Skeletal muscle tissue (tissue), 4 donors: ENCODE results near the gene POFUT2. TPM values are rescaled to one million over a fixed set of nuclear protein-coding genes. Genes with fewer than 3 reads are reported as not detected.

Experiments
- H3K27ac ChIP-seq: one replicate; pipeline ENCODE4 v1.7.0; 2013; ENCODE audit warnings: mild to moderate bottlenecking, low read depth, low read length, inconsistent platforms
- H3K27me3 ChIP-seq, 3 donors: one replicate each; pipeline ENCODE4 v1.7.0; 2013; ENCODE audit warnings: low read length in 3 of 3; ENCODE audit not compliant: control insufficient read depth in 3 of 3, insufficient read depth in 3 of 3
- H3K36me3 ChIP-seq, 3 donors: one replicate each; pipeline ENCODE4 v1.7.0; 2013; ENCODE audit warnings: low read length in 3 of 3; ENCODE audit not compliant: control insufficient read depth in 3 of 3, insufficient read depth in 3 of 3
- H3K4me1 ChIP-seq, 3 donors: one replicate each; pipeline ENCODE4 v1.7.0; 2013; ENCODE audit warnings: low read length in 3 of 3, mild to moderate bottlenecking in 3 of 3; ENCODE audit not compliant: control insufficient read depth in 3 of 3, insufficient read depth in 3 of 3
- H3K4me3 ChIP-seq, 3 donors: one replicate each; pipeline ENCODE4 v1.7.0; 2013; ENCODE audit warnings: low read length in 3 of 3
- H3K9ac ChIP-seq, 3 donors: one replicate each; pipeline ENCODE4 v1.7.0; 2013; ENCODE audit warnings: low read length in 3 of 3, mild to moderate bottlenecking in 3 of 3, moderate library complexity in 2 of 3, low read depth in 1 of 3
- H3K9me3 ChIP-seq, 3 donors: one replicate each; pipeline ENCODE4 v1.7.0; 2013; ENCODE audit warnings: low read length in 3 of 3; ENCODE audit not compliant: control insufficient read depth in 3 of 3
- total RNA-seq: library from RNA; depleted of rRNA; stranded (reverse); fragments of >200 nt; gene quantifications from one replicate; pipeline ENCODE4 v1.2.3, GENCODE V29; 2014
- donor health status: Osteomylitis.

Gene POFUT2
- total RNA-seq, 1 donor from 2014 or later, result 18.3 TPM

DNA sequence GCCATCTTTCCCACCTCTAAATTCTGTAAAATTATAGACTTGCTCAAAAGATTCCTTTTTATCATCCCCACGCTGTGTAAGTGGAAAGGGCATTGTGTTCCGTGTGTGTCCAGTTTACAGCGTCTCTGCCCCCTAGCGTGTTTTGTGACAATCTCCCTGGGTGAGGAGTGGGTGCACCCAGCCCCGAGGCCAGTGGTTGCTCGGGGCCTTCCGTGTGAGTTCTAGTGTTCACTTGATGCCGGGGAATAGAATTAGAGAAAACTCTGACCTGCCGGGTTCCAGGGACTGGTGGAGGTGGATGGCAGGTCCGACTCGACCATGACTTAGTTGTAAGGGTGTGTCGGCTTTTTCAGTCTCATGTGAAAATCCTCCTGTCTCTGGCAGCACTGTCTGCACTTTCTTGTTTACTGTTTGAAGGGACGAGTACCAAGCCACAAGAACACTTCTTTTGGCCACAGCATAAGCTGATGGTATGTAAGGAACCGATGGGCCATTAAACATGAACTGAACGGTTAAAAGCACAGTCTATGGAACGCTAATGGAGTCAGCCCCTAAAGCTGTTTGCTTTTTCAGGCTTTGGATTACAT is 61.9 kb downstream of the POFUT2 start:
- Histone ChIP-seq H3K27ac (no peak overlapping the region), H3K4me1 (peaks cover 0 to 12% (median 2%) of the 10 kb centered on the region in 3 donors), H3K9me3 (no peaks in the 10 kb centered on the region), H3K9ac (no peak overlapping the region), H3K4me3 (no peak overlapping the region), H3K27me3 (peaks cover 0 to 18% (median 6%) of the 10 kb centered on the region in 3 donors), H3K36me3 (peaks cover 22 to 26% (median 23%) of the 10 kb centered on the region in 3 donors)

DNA sequence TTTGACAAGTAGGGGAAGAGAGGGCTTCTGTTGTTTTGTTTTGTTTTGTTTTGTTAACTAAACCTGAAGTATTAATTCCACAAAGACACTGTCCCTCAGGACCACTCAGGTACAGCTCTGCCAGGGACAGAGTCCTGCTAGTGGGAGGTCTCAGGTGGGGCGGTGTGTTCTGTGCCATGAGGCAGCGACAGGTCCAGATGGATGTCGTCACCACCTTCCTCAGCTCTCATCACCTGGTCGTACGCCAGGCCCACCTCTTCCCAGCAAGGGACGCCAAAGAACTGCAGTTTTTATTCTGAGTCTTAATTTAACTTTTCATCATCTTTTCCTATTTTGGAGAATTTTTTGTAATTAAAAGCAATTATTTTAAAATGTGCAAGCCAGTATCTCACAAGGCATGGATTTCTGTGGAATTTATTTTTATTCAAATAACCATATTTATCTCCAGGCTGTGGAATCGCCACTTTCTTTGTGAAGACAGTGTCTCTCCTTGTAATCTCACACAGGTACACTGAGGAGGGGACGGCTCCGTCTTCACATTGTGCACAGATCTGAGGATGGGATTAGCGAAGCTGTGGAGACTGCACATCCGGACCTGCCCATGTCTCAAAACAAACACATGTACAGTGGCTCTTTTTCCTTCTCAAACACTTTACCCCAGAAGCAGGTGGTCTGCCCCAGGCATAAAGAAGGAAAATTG is 62.5 kb downstream of the POFUT2 start:
- peaks cover 0 to 18% (median 6%) of the 10 kb centered on the region in 3 donors for H3K27me3 ChIP-seq
- no peak overlapping the region for H3K9ac ChIP-seq
- peaks cover 0 to 12% (median 2%) of the 10 kb centered on the region in 3 donors for H3K4me1 ChIP-seq
- H3K4me3 ChIP-seq, result no peak overlapping the region
- no peaks in the 10 kb centered on the region for H3K9me3 ChIP-seq
- no peak overlapping the region for H3K27ac ChIP-seq
- peaks cover 28 to 33% (median 29%) of the 10 kb centered on the region in 3 donors for H3K36me3 ChIP-seq

DNA sequence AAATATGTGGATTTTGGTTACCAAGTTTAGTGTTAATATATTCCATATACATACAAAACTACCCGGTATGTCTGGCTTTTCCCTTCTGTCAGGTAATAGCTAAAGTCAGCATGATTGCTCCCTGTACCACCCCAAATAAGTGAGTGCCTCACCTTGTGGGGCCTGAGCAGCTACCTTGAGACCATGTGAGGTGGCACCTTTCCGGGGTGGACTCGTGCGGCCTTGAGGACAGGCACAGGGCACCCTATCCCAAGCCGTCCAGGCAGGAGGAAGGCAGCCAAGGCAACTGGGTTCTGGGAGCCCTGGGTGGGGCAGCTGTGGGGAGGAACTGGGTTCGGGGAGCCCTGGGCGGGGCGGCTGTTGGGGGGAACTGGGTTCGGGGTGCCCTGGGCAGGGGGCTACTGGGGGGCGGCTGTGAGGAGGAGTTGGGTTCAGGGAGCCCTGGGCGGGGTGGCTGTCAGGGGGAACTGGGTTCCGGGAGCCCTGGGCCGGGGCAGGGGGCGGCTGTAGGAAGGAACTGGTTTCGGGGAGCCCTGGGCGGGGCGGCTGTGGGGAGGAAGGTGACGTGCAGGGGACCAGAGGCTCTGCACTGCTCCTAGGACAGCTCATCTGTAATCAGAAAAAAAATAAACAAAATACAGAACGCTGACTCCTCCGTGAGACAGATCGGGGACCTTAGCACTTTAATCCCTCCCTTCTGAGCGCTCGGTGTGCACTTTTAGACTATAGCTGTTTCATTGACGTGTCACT is 63.3 kb downstream of the POFUT2 start:
- Histone ChIP-seq H3K36me3 (peaks cover 28 to 33% (median 29%) of the 10 kb centered on the region in 3 donors), H3K9me3 (no peaks in the 10 kb centered on the region), H3K9ac (no peak overlapping the region), H3K4me1 (peaks cover 2 to 12% (median 3%) of the 10 kb centered on the region in 3 donors), H3K4me3 (no peak overlapping the region), H3K27me3 (peaks cover 0 to 18% (median 6%) of the 10 kb centered on the region in 3 donors), H3K27ac (no peak overlapping the region)

DNA sequence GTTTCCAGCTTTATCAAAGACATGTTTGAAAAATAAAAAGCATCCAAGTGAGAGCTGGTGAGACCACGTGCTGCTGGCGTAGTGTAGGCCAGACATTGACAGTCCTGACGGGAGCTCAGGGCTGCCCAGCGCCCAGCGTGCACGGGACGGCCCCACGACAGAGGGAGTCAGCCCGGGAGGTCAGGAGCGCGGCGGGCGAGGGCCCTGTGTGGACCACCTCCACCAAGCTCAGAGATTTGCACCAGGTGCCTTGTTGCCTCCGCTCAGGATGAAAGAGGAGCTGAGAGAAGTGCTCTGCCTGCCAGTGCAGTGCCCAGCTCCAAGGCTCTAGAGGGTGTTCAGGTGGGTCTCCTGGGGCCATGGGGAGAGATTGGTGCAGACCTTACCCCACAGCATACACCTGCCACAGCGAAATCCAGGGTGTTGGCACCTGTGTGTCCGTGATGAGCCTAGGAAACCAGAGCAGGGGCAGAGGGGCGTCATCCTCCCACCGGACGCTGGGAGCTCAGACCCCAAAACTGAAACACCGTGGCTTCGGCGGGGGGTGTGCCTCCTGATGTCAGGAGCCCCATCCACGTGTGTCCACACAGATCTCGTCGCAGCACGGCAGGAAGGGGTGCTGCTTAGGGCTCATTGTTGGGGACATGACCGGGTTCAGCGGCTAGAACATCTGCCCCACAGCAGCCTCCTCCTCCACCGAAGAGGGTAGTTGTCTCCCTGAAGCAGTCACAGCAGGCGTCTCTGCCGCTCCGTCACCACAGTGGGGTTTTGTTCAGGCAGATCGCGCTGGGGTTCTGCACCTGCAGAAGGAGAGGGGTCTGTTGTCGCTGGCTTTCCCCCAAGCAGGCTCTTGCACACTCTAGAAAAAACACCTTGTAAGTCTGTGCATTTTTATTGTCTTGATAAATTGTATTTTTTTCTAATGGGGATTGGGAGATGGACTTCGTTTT is 64.2 kb downstream of the POFUT2 start:
- no peak overlapping the region for H3K4me3 ChIP-seq
- peaks cover 2 to 11% (median 3%) of the 10 kb centered on the region in 3 donors for H3K4me1 ChIP-seq
- H3K36me3 ChIP-seq, result peaks cover 29 to 33% (median 31%) of the 10 kb centered on the region in 3 donors
- H3K27ac ChIP-seq, result no peak overlapping the region
- no peaks in the 10 kb centered on the region for H3K9me3 ChIP-seq
- no peak overlapping the region for H3K9ac ChIP-seq
- peaks cover 0 to 16% (median 4%) of the 10 kb centered on the region in 3 donors for H3K27me3 ChIP-seq

DNA sequence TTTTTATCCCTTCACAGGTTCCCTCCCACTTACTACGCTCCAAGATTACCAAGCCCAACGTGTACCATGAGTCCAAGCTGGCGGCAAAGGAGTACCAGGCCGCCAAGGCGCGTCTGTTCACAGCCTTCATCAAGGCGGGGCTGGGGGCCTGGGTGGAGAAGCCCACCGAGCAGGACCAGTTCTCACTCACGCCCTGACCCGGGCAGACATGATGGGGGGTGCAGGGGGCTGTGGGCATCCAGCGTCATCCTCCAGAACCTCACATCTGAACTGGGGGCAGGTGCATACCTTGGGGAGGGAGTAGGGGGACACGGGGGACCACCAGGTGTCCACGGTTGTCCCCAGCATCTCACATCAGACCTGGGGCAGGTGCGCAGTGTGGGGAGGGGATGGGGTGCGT is 65.7 kb downstream of the POFUT2 start:
- Histone ChIP-seq H3K27me3 (peaks cover 0 to 3% (median 0%) of the 10 kb centered on the region in 3 donors), H3K9me3 (no peaks in the 10 kb centered on the region), H3K9ac (no peak overlapping the region), H3K27ac (no peak overlapping the region), H3K4me3 (no peak overlapping the region), H3K4me1 (peaks cover 0 to 3% (median 2%) of the 10 kb centered on the region in 3 donors), H3K36me3 (peaks cover 29 to 36% (median 33%) of the 10 kb centered on the region in 3 donors)

DNA sequence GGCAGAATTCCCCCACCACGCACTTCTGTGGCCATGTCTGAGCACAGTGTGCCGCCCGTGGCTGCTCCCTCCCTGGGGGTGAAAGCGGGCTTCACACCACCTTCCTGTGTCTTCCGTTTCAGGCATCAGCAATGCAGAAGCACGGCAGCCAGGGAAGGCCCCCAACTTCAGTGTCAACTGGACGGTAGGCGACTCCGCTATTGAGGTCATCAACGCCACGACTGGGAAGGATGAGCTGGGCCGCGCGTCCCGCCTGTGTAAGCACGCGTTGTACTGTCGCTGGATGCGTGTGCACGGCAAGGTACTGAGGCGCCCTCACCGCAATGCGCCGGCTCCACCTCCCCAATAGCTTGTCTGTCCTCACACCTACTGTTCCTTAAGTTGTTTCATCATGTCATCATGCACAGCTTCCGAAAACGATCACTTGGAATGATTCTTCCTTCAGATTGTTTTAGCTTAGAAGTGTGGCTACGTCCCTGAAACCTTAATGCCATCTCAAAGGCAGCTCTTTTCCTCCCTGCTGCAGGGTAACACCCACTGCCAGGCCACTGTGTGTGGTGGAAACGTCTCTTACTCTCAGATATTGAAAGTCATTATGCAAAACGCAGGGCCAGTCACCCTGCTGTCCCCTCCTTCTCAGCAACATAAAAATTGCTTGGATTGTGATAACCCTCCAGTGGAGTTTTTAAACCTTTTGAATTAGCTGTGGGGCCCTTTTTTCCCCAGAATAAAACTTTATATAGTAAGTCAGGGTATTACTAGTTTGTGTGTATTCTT is 66.8 kb downstream of the POFUT2 start:
- H3K36me3 ChIP-seq, result peaks cover 29 to 36% (median 33%) of the 10 kb centered on the region in 3 donors
- H3K4me3 ChIP-seq, result no peak overlapping the region
- no peaks in the 10 kb centered on the region for H3K9me3 ChIP-seq
- H3K9ac ChIP-seq, result no peak overlapping the region
- H3K27ac ChIP-seq, result no peak overlapping the region
- peaks cover 0 to 3% (median 0%) of the 10 kb centered on the region in 3 donors for H3K4me1 ChIP-seq
- no peaks in the 10 kb centered on the region for H3K27me3 ChIP-seq

DNA sequence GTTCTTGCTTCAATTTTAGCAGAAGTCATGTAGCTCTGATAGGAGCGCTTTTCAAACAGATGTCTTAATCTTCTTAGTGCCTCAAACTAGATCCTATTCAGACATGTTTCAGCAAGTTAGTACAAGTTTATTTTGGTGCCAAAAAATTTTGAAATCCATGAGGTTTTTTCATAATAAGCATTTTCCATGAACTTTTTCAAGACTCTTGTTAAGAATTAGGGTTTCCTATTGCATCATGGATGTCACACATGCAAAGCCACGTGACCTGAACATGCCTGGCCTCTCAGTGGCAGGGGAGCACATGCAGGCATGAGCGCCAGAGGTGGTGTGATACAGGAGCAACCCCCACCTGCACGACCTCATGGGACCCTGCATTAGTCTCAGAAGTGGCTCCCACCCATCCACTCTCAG is 67.6 kb downstream of the POFUT2 start:
- Histone ChIP-seq H3K27me3 (no peaks in the 10 kb centered on the region), H3K9ac (no peak overlapping the region), H3K36me3 (peaks cover 29 to 36% (median 33%) of the 10 kb centered on the region in 3 donors), H3K27ac (no peak overlapping the region), H3K4me1 (peaks cover 0 to 3% (median 0%) of the 10 kb centered on the region in 3 donors), H3K4me3 (no peak overlapping the region), H3K9me3 (no peaks in the 10 kb centered on the region)

DNA sequence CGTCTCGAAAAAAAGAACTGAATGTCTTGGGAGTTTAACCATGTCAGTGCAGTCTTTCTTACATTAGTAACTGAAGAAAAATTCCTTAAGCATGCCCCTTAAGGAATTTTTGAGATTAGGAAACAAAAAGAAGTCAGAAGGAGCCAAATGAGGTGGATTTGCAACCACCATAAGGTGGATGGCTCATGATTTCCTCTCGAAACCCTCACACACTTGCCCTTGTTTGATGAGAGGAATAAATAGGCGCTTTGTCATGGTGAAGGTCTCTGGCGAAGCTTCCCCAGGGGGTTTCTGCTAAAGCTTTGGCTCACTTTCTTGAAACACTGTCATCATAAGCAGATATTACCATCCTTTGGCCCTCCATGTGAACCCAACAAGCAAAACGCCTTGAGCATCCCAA is 68.2 kb downstream of the POFUT2 start:
- Histone ChIP-seq H3K27ac (no peak overlapping the region), H3K9me3 (no peaks in the 10 kb centered on the region), H3K36me3 (peaks cover 29 to 36% (median 33%) of the 10 kb centered on the region in 3 donors), H3K4me3 (no peak overlapping the region), H3K27me3 (no peaks in the 10 kb centered on the region), H3K9ac (no peak overlapping the region), H3K4me1 (peaks cover 0 to 3% (median 0%) of the 10 kb centered on the region in 3 donors)

DNA sequence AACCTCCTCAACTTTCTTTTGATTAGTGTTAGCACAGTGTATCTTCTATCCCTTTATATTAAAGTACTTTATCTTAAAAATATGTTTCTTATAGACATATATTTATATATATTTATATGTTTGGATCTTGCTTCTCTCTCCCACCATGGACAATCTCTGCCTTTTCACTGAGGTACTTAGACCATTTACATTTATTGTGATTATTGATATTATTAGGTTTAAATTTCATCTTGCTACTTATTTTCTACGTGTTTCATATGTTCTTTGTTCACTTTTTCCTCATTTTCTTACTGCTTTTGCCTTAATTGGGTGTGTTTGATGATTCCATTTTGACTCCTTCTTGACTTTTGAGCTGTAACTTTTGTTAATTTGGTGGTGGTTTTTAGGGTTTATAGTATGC is 70.7 kb downstream of the POFUT2 start:
- Histone ChIP-seq H3K27me3 (no peaks in the 10 kb centered on the region), H3K4me3 (no peak overlapping the region), H3K36me3 (peaks cover 19 to 30% (median 23%) of the 10 kb centered on the region in 3 donors), H3K27ac (no peak overlapping the region), H3K9me3 (no peaks in the 10 kb centered on the region), H3K4me1 (peaks cover 0 to 3% (median 0%) of the 10 kb centered on the region in 3 donors), H3K9ac (no peak overlapping the region)
